ENCODE data around the gene KCTD15. TPM values are rescaled to one million over a fixed set of nuclear protein-coding genes. Genes with fewer than 3 reads are reported as not detected.

The KCTD15 gene
- total and polyA plus RNA-seq, 2 donors (not counting 1 experiment from before 2014, with no cell fraction given): 0.54 to 0.81 TPM

- no peak for ATAC-seq (ENCODE audit: low read depth)
- no peak overlapping the region for H3K27ac Mint-ChIP-seq
- no peaks in the 10 kb centered on the region for H3K4me1 Mint-ChIP-seq
- Histone ChIP-seq H3K4me1 (ENCODE audit: control insufficient read depth in 2 of 2, insufficient read depth in 2 of 2, low read length in 2 of 2) (no peaks in the 10 kb centered on the region), H3K36me3 (replicated peaks in 1 of 2; ENCODE audit: control extremely low read depth in 1 of 2, control insufficient read depth in 1 of 2, extremely low read depth in 1 of 2, insufficient read depth in 2 of 2, low read length in 1 of 2) (no peaks in the 10 kb centered on the region), H3K27me3 (replicated peaks in 1 of 4; ENCODE audit: control extremely low read depth in 1 of 4, control insufficient read depth in 3 of 4, insufficient read depth in 4 of 4, low read length in 3 of 4) (no peaks in the 10 kb centered on the region), H3K9ac (ENCODE audit: low read length) (no peak overlapping the region), H3K79me2 (ENCODE audit: control insufficient read depth, insufficient read depth, low read length) (no peaks in the 10 kb centered on the region), H3K27ac (ENCODE audit: low read length in 2 of 2) (no peak overlapping the region), H3K9me3 (ENCODE audit: control extremely low read depth in 1 of 3, control insufficient read depth in 2 of 3, insufficient read depth in 1 of 3, low read length in 2 of 3) (peaks cover 0 to 3% (median 0%) of the 10 kb centered on the region in 3 donors), H3K4me2 (replicated peaks; ENCODE audit: low read depth, low read length, poor library complexity, severe bottlenecking) (no peak overlapping the region), H4K20me1 (ENCODE audit: control insufficient read depth, insufficient read depth, low read length, poor library complexity, severe bottlenecking) (no peaks in the 10 kb centered on the region), H3K4me3 (ENCODE audit: control extremely low read depth in 1 of 5, extremely low read depth in 1 of 5, insufficient read depth in 1 of 5, low read depth in 2 of 5, low read length in 4 of 5) (no peak overlapping the region), H2AFZ (ENCODE audit: insufficient read depth, low read depth, low read length, poor library complexity, severe bottlenecking) (no peak overlapping the region)
- 50% methylated on average over 1 of the region's 4 CpGs for WGBS (ENCODE audit: insufficient coverage)
- intact Hi-C loops (cut with micrococcal nuclease): no loop called here
- peaks cover 8% of the 10 kb centered on the region for H3K27me3 Mint-ChIP-seq
- ChIA-PET POLR2A (no interaction called here), CTCF (no interaction called here)
- DNase-seq: no peak
- no peak for TF ChIP-seq EZH2 (IDR thresholded peaks at IDR 0.05; ENCODE audit: borderline replicate concordance, insufficient read depth, low read depth, low read length, poor library complexity, severe bottlenecking)
- TF ChIP-seq, protein P1, sequence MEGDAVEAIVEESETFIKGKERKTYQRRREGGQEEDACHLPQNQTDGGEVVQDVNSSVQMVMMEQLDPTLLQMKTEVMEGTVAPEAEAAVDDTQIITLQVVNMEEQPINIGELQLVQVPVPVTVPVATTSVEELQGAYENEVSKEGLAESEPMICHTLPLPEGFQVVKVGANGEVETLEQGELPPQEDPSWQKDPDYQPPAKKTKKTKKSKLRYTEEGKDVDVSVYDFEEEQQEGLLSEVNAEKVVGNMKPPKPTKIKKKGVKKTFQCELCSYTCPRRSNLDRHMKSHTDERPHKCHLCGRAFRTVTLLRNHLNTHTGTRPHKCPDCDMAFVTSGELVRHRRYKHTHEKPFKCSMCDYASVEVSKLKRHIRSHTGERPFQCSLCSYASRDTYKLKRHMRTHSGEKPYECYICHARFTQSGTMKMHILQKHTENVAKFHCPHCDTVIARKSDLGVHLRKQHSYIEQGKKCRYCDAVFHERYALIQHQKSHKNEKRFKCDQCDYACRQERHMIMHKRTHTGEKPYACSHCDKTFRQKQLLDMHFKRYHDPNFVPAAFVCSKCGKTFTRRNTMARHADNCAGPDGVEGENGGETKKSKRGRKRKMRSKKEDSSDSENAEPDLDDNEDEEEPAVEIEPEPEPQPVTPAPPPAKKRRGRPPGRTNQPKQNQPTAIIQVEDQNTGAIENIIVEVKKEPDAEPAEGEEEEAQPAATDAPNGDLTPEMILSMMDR (IDR thresholded peaks at IDR 0.05): no peak
- no peak overlapping the region for H3K4me3 Mint-ChIP-seq
- no peaks in the 10 kb centered on the region for H3K9me3 Mint-ChIP-seq (ENCODE audit: insufficient read depth)
These were observed 49.4 kb upstream of the KCTD15 start for GRCh38 chr19:33747273-33747672.

- Histone ChIP-seq H3K79me2 (ENCODE audit: control insufficient read depth, insufficient read depth, low read length) (no peaks in the 10 kb centered on the region), H3K9me3 (ENCODE audit: control extremely low read depth in 1 of 3, control insufficient read depth in 2 of 3, insufficient read depth in 1 of 3, low read length in 2 of 3) (peaks cover 0 to 3% (median 0%) of the 10 kb centered on the region in 3 donors), H3K27me3 (replicated peaks in 1 of 4; ENCODE audit: control extremely low read depth in 1 of 4, control insufficient read depth in 3 of 4, insufficient read depth in 4 of 4, low read length in 3 of 4) (no peaks in the 10 kb centered on the region), H3K27ac (ENCODE audit: low read length in 2 of 2) (no peak overlapping the region), H4K20me1 (ENCODE audit: control insufficient read depth, insufficient read depth, low read length, poor library complexity, severe bottlenecking) (no peaks in the 10 kb centered on the region), H3K4me1 (ENCODE audit: control insufficient read depth in 2 of 2, insufficient read depth in 2 of 2, low read length in 2 of 2) (no peaks in the 10 kb centered on the region), H3K4me3 (ENCODE audit: control extremely low read depth in 1 of 5, extremely low read depth in 1 of 5, insufficient read depth in 1 of 5, low read depth in 2 of 5, low read length in 4 of 5) (no peak overlapping the region), H3K36me3 (replicated peaks in 1 of 2; ENCODE audit: control extremely low read depth in 1 of 2, control insufficient read depth in 1 of 2, extremely low read depth in 1 of 2, insufficient read depth in 2 of 2, low read length in 1 of 2) (no peaks in the 10 kb centered on the region), H3K9ac (ENCODE audit: low read length) (no peak overlapping the region), H3K4me2 (replicated peaks; ENCODE audit: low read depth, low read length, poor library complexity, severe bottlenecking) (no peak overlapping the region), H2AFZ (ENCODE audit: insufficient read depth, low read depth, low read length, poor library complexity, severe bottlenecking) (no peak overlapping the region)
- no peak overlapping the region for H3K4me3 Mint-ChIP-seq
- POLR2A ChIA-PET: interaction anchor here (0.6 kb wide), 1 partner anchor 402 kb away, joined by 3 read pairs; no protein-coding TSS in a partner anchor
- TF ChIP-seq, protein P1 (IDR thresholded peaks at IDR 0.05): no peak
- TF ChIP-seq EZH2 (IDR thresholded peaks at IDR 0.05; ENCODE audit: borderline replicate concordance, insufficient read depth, low read depth, low read length, poor library complexity, severe bottlenecking): no peak
- H3K27ac Mint-ChIP-seq: no peak overlapping the region
- H3K27me3 Mint-ChIP-seq: peaks cover 8% of the 10 kb centered on the region
- H3K9me3 Mint-ChIP-seq (ENCODE audit: insufficient read depth): no peaks in the 10 kb centered on the region
- no peak for ATAC-seq (ENCODE audit: low read depth)
- intact Hi-C loops (cut with micrococcal nuclease): no loop called here
- CTCF ChIA-PET: no interaction called here
- DNase-seq: no peak
- H3K4me1 Mint-ChIP-seq: no peaks in the 10 kb centered on the region
- 81% methylated on average over 8 of the region's 8 CpGs for WGBS (ENCODE audit: insufficient coverage)
These were observed 48.4 kb upstream of the KCTD15 start for GRCh38 chr19:33748231-33748630.
